Measurements from ENCODE around the gene TGFB2. TPM values are rescaled to one million over a fixed set of nuclear protein-coding genes. Genes with fewer than 3 reads are reported as not detected.

TGFB2 gene
- total and polyA plus RNA-seq, 4 donors = 0.21 to 0.75 (median 0.41) TPM

DNA sequence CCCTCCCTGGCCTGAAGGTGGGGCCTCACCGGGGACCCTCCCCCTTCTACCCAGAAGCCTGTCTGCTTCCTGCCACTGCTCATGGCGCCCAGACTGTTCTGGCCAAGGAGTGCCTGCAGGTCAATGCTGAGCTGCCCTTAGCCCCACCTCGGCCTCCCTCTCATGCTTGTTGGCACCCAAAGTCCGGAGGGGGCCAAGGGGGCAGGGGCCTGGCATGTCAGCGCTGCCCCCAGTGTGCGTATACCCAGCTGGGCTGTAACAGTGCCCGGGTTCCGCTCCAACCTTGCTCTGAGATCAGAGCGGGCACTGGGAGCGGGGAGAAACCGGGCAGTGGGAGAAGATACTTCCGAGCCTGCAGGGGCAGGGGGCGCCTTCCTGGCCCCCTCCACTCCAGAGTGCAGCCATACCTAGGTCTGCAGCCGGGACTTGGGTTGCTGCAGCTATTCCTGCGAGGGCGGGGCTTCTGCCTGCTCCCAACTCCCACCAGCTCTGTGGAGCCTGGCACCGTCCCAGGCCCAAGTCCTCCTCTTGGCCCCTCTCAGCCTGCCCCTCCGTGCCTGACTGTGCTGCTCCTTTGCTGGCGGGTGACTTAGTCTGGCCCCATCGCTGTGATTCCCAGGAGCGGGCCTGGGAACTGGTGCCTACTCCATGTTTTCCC is 21.4 kb upstream of the TGFB2 start:
- H3K9me3 ChIP-seq (ENCODE audit: control insufficient read depth in 4 of 4, low read length in 3 of 4) = no peaks in the 10 kb centered on the region
- H3K27ac ChIP-seq (ENCODE audit: low read depth in 1 of 2, low read length in 2 of 2) = no peak overlapping the region
- no peak for TF ChIP-seq GABPA (IDR thresholded peaks at IDR 0.05 in 1 of 2, conservative IDR thresholded peaks at IDR 0.05 in 1 of 2)
- no peak for TF ChIP-seq CTCF (IDR thresholded peaks at IDR 0.05; ENCODE audit: low read depth, low read length, missing input control)
- no peak for TF ChIP-seq SP1 (IDR thresholded peaks at IDR 0.05)
- no peak for TF ChIP-seq FOXA1 (IDR thresholded peaks at IDR 0.05)
- no peak for TF ChIP-seq JUND (IDR thresholded peaks at IDR 0.05)
- TF ChIP-seq RAD21 (IDR thresholded peaks at IDR 0.05) = no peak
- TF ChIP-seq HNF4G (IDR thresholded peaks at IDR 0.05) = no peak
- TF ChIP-seq RXRA (IDR thresholded peaks at IDR 0.05) = no peak
- TF ChIP-seq HNF4A (conservative IDR thresholded peaks at IDR 0.05) = no peak
- TF ChIP-seq, protein P1, sequence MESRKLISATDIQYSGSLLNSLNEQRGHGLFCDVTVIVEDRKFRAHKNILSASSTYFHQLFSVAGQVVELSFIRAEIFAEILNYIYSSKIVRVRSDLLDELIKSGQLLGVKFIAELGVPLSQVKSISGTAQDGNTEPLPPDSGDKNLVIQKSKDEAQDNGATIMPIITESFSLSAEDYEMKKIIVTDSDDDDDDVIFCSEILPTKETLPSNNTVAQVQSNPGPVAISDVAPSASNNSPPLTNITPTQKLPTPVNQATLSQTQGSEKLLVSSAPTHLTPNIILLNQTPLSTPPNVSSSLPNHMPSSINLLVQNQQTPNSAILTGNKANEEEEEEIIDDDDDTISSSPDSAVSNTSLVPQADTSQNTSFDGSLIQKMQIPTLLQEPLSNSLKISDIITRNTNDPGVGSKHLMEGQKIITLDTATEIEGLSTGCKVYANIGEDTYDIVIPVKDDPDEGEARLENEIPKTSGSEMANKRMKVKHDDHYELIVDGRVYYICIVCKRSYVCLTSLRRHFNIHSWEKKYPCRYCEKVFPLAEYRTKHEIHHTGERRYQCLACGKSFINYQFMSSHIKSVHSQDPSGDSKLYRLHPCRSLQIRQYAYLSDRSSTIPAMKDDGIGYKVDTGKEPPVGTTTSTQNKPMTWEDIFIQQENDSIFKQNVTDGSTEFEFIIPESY (IDR thresholded peaks at IDR 0.05) = no peak
- TF ChIP-seq REST (IDR thresholded peaks at IDR 0.05) = no peak
- no peak for TF ChIP-seq ATF3 (IDR thresholded peaks at IDR 0.05)
- TF ChIP-seq EGR1 (IDR thresholded peaks at IDR 0.05; ENCODE audit: low read depth in 2 of 2) = no peak
- no peak for TF ChIP-seq NR2F2 (IDR thresholded peaks at IDR 0.05)
- TF ChIP-seq MAX (IDR thresholded peaks at IDR 0.05) = no peak
- TF ChIP-seq TAF1 (conservative IDR thresholded peaks at IDR 0.05) = no peak
- WGBS = 98% methylated on average over 21 of the region's 21 CpGs
- peaks cover 0 to 11% (median 4%) of the 10 kb centered on the region in 4 donors for H3K36me3 ChIP-seq (ENCODE audit: control insufficient read depth in 4 of 4, insufficient read depth in 3 of 4, low read depth in 1 of 4, low read length in 3 of 4)
- no peak overlapping the region for H3K9ac ChIP-seq (ENCODE audit: low read depth in 1 of 2, low read length in 2 of 2)
- no peaks in the 10 kb centered on the region for H3K27me3 ChIP-seq (ENCODE audit: control insufficient read depth in 4 of 4, insufficient read depth in 4 of 4, low read length in 3 of 4)
- no peak overlapping the region for H3K4me3 ChIP-seq (ENCODE audit: low read depth in 1 of 3, low read length in 3 of 3)
- no peak for DNase-seq (ENCODE audit: low spot score)
- H3K4me1 ChIP-seq (ENCODE audit: control insufficient read depth in 4 of 4, insufficient read depth in 4 of 4, low read length in 3 of 4) = no peaks in the 10 kb centered on the region

Data from liver (tissue), 9 donors.